ENCODE data around the gene ALDH1L1.

The ALDH1L1 gene

DNA sequence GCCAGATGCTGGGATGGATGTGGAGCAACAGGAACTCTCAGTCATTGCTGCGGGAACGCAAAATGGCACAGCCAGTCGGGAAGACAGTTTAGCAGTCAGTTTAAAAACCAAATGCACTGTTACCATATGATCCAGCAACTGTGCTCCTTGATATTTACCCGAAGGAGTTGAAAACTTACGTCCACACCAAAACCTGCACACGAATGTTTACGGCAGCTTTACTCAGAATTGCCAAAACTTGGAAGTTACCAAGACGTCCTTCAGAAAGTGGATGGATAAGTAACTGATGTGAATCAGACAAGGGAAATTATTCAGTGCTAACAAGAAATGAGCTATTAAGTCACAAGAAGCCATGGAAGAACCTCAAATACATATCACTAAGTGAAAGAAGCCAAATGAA is 60.4 kb downstream of the ALDH1L1 start:
- no peak for DNase-seq (ENCODE audit: low spot score)

DNA sequence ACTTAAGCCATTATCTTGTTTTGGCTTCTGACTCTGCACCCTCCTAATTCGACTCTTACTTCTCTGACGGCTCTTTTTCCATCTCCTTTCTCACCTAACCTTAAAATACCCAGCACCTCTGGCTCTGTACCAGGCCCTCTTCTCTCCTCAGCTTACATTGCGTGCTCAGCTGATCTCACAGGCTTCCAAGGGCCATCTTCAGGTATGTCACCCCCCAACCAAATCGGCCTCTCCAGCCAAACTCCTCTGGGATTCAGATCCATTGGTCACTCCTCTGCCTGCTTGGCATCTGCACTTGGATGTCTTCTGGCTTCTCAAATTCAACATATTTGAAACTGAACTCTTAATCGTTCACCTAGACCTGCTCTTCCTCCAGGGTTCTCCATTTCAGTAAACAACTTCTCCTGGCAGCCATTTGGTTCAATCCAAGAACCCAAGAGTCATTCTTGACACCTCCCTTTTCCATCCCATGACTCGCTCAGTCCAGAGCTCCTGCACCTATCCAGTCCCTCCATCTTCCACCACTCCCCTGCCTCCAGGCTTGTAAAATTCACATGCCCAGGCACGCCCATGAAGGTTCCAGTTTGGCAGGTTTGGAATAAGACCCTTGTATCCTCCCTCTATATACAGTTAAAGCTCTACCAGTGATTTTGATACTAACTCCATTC is 61.2 kb downstream of the ALDH1L1 start:
- no peak for DNase-seq (ENCODE audit: low spot score)

DNA sequence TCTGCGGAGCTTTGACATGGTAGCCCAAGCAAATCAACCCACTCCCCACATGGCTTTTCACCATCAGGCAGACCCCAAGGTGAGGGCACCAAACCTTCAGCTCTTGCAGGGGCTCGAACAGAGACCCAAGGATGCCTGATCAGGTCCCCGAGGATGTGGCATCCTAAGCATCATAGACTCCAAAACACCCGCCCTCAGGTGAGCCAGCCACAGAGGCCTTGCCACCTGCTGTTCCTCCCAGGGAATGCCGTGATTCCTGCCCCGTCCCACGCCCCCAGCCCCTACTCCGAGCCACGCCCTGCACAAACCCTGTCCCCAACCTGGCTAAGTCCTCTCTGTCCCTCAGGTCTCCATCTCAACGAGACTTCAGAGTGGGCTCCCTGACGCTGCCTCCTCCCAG is 61.8 kb downstream of the ALDH1L1 start:
- DNase-seq (ENCODE audit: low spot score): no peak

DNA sequence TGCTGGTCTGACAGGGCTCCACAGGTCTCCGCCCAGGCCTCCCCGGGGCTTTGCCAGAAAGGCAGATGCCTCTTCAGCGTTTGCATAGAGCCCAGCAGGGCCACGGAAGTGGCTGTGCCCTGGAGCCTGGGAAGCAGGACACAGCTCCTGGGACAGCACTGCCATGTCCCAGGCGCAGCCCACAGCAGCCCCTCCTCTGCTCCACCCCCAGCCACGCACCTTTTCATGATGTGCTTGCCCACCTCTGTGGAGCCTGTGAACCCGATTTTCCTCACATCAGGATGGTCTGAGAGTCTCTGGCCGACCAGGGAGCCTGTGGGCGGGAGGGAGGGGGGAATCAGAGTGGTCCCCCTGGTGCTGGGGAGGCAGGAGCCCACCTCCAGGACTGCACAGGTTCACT is 62.6 kb downstream of the ALDH1L1 start:
- DNase-seq (ENCODE audit: low spot score): no peak

DNA sequence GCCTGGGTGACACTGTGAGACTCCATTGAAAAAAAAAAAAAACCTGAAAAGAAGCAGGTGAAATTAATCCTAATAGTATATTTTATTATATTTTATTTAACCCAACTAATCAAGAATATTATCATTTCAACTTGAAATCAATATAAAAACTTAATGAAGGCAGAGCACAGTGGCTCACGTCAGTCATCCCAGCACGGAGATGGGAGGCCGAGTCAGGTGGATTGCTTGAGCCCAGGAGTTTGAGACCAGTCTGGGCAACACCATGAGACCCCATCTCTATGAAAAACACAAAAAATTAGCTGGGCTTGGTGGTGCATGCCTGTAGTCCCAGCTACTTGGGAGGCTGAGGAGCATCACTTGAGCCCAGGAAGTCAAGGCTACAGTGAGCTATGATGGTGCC is 63.2 kb downstream of the ALDH1L1 start:
- DNase-seq (ENCODE audit: low spot score): no peak

DNA sequence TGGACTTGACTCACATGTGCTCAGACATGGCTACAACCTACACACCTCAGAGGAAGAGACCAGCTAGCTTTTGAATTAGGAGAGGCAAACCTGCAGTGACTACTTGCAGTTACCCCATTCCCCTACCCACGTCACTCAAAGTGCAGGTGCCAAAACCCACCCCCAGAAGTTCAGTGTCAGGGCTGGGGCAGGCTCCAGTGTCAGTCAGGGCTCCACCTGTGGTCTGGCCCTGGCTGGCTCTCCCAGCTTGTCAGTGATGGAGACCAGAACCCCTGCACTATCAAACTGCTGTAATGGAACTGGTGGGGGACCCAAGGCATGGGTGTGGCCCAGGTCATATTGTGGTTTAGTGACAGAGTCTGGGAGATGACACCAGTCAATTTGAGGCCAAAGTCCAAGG is 63.9 kb downstream of the ALDH1L1 start:
- DNase-seq (ENCODE audit: low spot score): no peak

DNA sequence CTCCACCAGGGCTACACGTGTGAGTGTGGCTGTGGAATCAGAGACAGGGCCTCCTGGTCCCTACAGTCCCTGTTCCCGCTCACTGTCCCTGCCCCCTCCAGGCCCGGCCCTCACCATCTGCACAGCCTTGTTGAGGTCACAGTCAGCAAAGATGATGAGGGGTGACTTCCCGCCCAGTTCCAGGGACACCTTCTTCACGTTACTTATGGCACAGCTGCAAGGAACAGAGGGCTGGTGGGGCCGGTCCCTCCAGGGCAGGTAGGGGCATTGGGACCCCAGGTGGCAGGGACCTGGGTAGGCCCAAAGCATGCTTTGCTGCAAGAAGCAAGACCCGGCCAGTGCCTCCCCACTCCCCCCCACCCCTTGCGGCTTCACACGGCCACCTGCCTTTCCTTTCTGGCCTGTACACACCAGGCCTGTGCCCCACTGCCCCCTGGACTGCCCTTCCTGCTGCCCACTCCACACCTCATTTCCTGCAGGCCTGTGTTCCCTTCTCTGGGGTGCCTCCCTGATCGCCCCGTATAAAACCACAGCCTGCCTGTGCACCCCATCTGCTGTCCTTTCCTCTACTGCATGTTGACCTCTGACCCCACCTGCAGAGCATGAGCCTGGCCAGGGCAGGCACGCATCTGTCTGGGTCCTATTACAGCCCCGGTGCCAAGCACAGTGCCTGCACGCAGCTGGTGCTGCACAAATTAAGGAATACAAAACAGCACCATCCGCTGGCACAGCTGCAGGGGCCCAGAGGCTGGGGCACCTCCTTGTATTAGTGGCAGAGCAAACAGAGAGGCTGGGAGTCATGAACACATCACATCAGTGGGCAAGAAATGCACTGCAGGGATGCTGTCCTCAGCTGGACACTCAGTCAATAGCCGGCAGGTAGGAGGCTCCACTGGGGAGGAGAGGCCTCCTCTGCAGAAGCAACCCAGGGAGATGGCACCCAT is 65.7 kb downstream of the ALDH1L1 start:
- DNase-seq (ENCODE audit: low spot score): no peak

DNA sequence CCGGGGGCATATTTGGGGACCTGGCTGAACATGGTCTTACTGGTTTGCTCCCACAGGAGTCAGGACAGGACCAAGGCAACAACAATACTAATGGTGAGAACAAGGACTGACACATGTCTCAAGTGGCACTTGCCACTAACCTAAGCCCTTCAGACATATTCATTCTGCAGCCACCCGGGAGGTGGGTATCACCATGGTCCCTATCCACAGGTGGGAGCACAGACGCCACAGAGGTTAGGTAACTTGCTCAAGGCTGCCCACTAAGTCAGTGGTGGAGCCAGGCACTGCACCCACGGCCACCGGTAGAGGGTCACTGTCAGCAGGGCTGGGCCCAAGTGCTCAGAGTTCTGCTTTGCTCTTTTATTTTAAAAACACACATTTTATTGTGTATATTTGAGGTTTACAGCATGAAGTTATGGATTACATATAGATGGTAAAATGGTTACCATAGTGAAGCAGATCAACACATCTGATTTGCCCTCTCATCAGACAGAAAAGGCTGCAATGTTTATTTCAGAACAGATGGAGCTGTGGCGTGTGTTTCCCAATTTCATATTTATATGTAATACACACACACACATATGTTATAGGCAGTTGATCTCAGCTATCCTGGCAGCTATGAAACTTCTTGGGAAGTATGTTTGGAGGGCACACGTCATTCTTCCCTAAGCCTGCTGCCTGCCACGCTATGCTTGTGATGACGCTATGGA is 66.5 kb downstream of the ALDH1L1 start:
- DNase-seq (ENCODE audit: low spot score): no peak

DNA sequence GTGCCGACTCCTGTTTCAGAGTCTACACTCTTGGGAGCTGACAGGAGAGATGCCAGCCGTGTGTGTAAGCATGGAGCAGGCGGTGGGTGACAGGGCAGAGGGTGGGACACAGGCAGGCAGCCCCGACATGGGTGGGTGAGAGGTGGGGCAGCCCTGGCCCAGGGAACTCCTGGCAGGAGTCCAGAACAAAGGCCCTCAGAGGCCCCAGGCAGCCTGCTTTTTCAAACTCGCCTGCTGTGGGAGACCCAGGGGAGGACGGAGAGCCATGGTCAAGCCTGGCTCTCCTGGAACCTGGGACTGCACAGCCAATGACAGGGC is 67.2 kb downstream of the ALDH1L1 start:
- DNase-seq (ENCODE audit: low spot score): no peak

DNA sequence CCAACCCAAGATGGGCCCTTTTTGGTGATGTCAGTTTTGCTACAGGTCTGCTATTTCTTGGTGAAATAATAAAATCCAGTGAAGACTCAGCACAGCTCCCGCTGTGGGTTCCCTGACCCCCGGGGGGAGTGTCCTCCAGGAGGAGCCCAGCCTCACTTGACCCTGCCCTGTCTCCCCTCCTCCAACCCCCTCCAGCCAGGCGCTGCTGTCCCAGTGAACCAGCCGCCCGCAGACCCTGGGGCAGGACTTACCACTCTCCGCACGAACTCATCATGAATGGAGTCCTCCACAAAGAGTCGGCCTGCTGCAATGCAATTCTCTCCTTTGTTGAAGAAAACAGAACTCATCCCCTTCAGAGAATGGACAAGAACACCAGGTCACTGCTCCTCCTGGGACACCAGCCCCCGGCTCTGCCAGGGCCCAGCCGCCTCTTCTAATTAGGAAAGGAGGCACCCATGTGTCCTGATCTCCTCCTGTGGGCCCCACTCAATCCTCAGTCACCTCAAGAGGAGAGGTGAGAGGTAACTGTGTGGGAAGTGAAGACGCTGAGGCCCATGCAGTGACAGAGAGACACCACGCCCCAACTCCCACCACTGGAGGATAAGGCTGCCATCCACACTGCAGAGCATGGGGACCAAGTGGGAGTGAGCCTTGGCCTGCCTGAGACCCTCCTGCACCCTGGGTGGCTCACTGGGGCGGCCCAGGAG is 67.7 kb downstream of the ALDH1L1 start:
- no peak for DNase-seq (ENCODE audit: low spot score)

DNA sequence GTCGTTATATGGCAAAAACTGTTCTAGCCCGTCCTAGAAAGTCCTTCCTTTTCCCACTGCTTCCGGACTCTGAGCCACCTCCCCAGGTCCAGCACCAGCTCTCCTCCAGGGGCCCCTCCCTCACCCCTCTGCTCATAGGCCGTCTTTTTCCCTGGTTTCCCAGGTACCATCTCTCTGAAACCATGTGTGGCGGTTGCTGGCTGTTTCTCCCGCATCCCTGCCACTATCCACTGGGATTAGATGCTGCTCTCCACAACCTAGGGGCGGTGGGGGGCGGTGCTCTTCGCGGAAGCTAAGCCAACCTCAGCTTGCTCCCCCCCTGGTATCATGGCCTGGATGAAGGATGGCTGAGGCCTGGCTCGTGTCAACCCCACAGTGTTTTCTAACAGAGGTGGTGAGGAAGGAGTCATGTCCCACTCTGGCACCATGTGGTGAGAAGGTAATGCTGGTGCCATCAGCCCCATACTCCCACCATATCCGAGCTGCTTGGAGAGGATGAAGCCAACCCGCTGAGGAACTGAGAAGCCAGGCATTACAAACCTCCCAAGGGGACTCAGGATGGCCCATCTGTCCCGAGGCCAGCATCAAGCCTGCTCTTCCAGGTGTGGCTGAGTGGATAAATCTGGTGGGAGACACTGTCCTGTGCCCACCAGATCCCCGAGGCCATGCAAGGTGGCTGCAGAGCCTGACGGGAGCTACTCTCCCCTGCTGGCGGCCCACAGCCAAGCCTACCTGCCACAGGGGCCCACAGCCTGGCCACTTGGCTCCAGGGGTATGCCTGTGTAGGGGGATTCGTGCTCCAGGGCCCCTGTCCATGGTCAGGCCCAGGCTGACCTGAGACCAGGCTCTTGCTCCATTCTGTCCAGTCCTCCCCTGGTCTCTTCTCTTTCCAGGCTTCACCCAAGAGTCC is 68.6 kb downstream of the ALDH1L1 start:
- DNase-seq (ENCODE audit: low spot score): no peak

DNA sequence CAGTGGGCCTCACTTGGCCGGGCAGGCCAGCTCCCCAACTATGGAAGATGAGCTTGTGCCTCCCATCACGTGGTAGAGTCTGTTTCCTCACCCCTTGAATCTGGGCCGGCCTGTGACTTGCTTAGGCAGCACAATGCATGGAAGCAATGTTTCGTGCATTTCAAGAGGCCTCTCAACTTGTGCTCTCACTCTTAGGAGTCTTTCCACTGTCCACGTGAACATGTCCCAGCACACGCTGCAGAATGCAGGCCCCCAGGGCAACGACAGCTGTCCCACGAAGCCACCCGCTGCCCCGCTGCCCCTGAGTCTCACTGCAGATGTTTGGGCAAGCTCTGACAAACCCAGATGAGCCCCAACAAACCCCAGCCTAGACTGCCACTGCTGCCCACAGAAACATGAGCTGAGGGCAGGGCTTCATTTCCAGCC is 69.2 kb downstream of the ALDH1L1 start:
- no peak for DNase-seq (ENCODE audit: low spot score)

DNA sequence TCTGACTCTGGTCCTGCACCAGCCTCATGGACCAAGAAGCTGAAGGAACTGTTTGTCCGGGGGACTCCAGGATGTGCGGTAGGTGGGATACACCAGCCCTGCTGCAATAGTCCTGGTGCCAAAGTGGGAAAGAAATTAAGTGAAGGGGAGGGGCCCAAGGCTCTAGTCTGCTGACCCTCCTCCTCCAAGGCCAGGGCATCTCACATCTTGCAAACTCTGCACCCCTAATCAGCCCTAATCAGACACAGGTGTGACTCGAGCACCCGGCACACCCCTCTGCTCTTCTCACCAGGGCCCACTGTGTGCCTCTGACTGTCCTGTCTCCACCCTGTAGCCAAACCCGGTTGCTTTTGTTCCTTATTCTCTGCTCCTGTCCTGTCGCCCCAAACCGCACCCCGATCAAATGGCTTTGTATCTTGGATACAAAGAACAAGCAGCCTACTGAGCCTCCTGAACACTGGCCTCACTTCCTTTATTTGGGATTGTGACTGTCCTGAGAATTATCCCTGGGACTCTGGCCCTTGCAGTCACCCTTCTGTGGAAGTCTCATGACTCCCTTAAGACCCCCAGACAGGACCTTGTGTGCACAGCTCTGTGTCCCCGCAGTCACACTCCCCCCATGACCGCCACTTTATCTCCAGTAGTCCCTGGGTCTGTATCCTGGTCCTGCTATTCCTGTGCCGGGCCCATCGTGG is 69.8 kb downstream of the ALDH1L1 start:
- DNase-seq (ENCODE audit: low spot score): no peak

DNA sequence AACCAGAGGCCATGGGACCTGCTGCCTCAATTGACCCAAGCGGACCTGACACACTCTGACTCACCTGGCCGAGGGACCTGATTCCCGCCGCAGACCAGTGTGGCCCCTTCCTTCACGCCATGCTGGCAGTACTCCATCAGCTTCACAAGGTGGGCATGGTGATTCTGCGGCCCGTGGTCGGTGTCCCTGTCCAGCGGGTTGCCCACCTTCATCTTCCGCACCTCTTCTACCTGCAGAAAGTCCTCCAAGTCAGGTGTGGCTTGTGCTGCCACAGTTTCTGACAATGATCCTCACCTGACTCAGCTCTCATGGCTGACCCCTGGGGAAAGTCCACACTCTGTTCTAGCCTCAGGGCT is 70.5 kb downstream of the ALDH1L1 start:
- DNase-seq (ENCODE audit: low spot score): no peak

DNA sequence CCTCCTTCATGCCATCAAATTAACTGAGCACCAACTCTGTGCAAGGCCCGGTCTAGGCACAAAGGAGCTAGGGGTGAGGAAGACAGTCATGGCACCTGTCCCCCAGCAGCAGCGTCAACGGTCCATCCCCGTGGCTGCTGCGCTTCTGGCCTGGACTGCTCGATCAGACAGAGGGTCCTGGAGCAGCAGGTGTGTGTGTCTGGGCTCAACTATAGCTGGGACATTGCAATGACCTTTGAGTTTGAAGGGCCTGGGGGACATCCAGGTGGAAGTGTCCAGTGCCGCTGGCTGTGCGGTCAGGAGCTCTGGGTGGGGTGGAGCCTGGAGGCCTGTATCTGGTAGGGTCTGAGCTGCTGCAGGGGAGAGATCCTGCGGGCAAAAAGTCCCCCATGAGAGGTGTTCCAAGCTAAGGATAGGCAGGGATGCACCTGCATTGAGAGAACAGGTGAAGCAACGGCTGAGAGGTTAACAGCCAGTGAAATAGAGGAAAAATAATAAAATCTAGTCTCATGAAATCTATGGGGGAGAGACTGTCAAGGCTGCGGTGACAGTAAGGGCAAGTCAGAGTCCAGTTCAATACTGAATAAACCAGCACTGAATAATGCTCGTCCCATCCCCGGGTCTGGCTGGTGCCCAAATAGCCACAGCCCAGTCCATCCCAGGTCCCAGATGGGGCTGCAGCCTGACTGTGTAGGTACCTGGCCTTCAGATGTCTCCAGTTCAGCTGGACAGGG is 71.1 kb downstream of the ALDH1L1 start:
- DNase-seq (ENCODE audit: low spot score): no peak

DNA sequence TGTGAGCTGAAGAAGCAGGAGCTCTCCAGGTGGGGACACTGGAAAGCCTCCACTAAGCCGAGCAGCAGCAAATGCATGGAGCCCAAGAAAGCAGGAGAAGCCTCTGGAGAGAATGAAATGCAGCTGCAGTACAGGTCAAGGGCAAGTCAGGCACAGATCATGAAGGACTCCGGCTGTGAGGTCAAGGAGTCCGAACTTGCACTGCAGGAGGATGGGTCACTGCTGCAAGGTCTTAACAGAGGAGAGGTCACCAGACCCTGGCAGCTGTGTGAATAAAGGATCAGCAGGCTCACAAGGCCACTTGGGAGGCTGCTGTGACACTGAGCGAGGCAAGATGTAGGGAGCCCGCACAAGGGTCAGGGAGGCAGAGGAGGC is 71.7 kb downstream of the ALDH1L1 start:
- no peak for DNase-seq (ENCODE audit: low spot score)

DNA sequence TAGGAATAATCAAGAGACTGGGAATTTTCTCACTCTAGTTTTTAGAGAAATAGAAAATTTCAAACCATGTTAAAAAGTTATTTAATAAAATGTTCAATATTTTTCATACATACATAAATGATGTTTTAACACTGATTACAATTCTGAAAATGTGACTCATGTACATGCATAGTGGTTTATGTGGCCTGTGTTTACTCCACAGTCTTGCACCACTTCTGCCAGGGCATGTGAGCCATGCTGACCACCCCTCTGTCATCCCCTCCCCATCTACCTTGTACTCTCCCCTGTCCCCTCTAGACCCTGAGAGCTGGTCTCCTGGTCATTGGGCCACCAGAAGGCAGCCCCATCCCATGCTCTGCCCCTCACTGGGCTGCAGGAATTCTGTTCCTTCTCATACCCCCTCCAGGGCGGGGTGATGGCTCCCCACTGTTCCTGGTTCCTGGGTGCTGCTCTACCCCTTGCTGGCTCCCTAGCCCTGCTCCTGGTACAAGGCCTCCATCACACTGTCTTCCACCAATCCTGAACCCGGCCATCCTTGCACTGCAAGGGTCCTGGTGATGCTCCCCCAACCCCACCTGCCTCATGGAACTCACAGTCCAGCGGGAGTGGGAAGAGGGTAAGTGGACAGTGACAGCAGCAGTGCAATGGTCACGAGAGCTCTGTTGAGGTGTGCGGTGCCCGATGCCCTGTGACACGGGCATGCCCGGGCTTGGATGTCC is 72.3 kb downstream of the ALDH1L1 start:
- no peak for DNase-seq (ENCODE audit: low spot score)

DNA sequence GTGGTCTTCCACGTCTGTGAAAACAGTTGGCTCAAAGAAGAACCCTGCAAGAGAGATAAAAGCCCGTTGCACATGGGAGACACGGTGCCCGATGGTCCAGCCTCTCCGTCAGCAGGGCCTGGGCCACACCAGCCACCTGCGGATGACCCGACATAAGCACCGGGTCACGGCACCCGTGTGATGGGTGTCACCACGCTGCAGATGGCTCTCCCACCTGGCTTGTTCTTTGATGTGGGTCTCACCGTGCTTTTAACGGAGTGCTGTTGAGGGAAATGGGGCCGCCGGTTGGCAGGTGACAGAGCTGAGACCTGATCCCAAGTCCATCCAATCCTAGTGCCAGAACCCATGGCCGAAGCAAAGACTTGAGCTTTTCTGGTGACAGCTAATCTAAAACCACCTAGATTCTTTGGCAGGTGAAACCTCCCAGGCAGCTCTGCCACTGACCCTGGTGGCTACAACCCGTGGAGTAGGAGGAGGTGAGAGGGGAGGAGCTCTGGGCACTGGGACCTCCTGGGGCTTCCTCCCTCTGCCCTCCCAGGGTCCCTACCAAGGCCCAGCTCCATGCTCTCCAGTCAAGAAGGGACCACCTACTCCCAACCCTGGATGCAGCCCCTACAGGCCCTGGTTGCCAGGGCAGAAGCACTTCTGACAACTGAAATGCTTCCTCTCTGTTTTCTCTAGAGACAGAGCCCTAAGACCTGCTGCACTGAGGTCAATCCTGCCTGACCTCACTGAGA is 73.0 kb downstream of the ALDH1L1 start:
- DNase-seq (ENCODE audit: low spot score): no peak

All from CD4-positive, alpha-beta T cell treated with Interleukin-2 at 100 ng/mL for 4 hours (primary cell).